H9 (cell line): ENCODE data around the gene CELF4. TPM values are rescaled to one million over a fixed set of nuclear protein-coding genes. Genes with fewer than 3 reads are reported as not detected.

Experiments used
- DNase-seq: peaks from one replicate; pipeline ENCODE4 v3.0.0-alpha.2; 2017
- H2AFZ ChIP-seq: one replicate; pipeline ENCODE4 v1.6.1; 2013; ENCODE audit warnings: mild to moderate bottlenecking, low read length, control low read depth, moderate library complexity
- H2AK5ac ChIP-seq: 2 replicates; pipeline ENCODE4 v1.6.1; 2013; ENCODE audit warnings: low read length, control low read depth, mixed read lengths; ENCODE audit not compliant: insufficient read length
- H2BK120ac ChIP-seq: one replicate; pipeline ENCODE4 v1.6.1; 2013; ENCODE audit warnings: low read depth, mild to moderate bottlenecking, low read length, control low read depth, inconsistent platforms; ENCODE audit not compliant: poor library complexity, severe bottlenecking
- H2BK12ac ChIP-seq: 2 replicates; pipeline ENCODE4 v1.6.1; 2013; ENCODE audit warnings: low read length, control low read depth, mixed read lengths, low read depth; ENCODE audit not compliant: insufficient read length
- H2BK15ac ChIP-seq: 2 replicates; pipeline ENCODE4 v1.6.1; 2013; ENCODE audit warnings: low read depth, low read length, control low read depth
- H2BK20ac ChIP-seq: one replicate; pipeline ENCODE4 v1.6.1; 2013; ENCODE audit warnings: low read depth, mild to moderate bottlenecking, low read length, control low read depth, inconsistent platforms; ENCODE audit not compliant: poor library complexity, severe bottlenecking
- H2BK5ac ChIP-seq: 2 replicates; pipeline ENCODE4 v1.6.1; 2013; ENCODE audit warnings: low read length, control low read depth, mixed read lengths; ENCODE audit not compliant: insufficient read length
- H3K14ac ChIP-seq: 2 replicates; pipeline ENCODE4 v1.6.1; 2013; ENCODE audit warnings: low read length, control low read depth; ENCODE audit not compliant: insufficient read depth
- H3K18ac ChIP-seq: 2 replicates; pipeline ENCODE4 v1.6.1; 2013; ENCODE audit warnings: low read depth, mild to moderate bottlenecking, mixed read lengths, low read length, control low read depth; ENCODE audit not compliant: insufficient read length
- H3K23ac ChIP-seq: 2 replicates; pipeline ENCODE4 v1.6.1; 2013; ENCODE audit warnings: low read length, control low read depth, mixed read lengths, low read depth; ENCODE audit not compliant: insufficient read length
- H3K23me2 ChIP-seq: 2 replicates; pipeline ENCODE4 v1.6.1; 2013; ENCODE audit warnings: low read depth, mild to moderate bottlenecking, mixed read lengths, low read length, control low read depth; ENCODE audit not compliant: insufficient read length, poor library complexity, severe bottlenecking
- H3K27ac ChIP-seq: 2 replicates; pipeline ENCODE4 v1.5.1; 2013; ENCODE audit warnings: low read length, control low read depth, mixed read lengths, low read depth; ENCODE audit not compliant: insufficient read length
- H3K27me3 ChIP-seq: 2 replicates; pipeline ENCODE4 v1.6.1; 2013; ENCODE audit warnings: low read length, control low read depth, inconsistent platforms; ENCODE audit not compliant: insufficient read depth
- H3K4ac ChIP-seq: 2 replicates; pipeline ENCODE4 v1.6.1; 2013; ENCODE audit warnings: low read depth, mild to moderate bottlenecking, control low read depth, inconsistent platforms, low read length, moderate library complexity
- H3K4me1 ChIP-seq: 2 replicates; pipeline ENCODE4 v1.6.1; 2013; ENCODE audit warnings: low read length, control low read depth, inconsistent platforms; ENCODE audit not compliant: insufficient read depth
- H3K4me2 ChIP-seq: 2 replicates; pipeline ENCODE4 v1.6.1; 2013; ENCODE audit warnings: low read length, control low read depth, mixed read lengths; ENCODE audit not compliant: insufficient read length, insufficient read depth
- H3K56ac ChIP-seq: 2 replicates; pipeline ENCODE4 v1.6.1; 2013; ENCODE audit warnings: low read depth, mild to moderate bottlenecking, mixed read lengths, low read length, control low read depth; ENCODE audit not compliant: insufficient read length
- H3K79me1 ChIP-seq: 2 replicates; pipeline ENCODE4 v1.6.1; 2013; ENCODE audit warnings: low read depth, mild to moderate bottlenecking, moderate library complexity, low read length, control low read depth, inconsistent platforms; ENCODE audit not compliant: insufficient read depth, poor library complexity, severe bottlenecking
- H3K79me2 ChIP-seq: 2 replicates; pipeline ENCODE4 v1.6.1; 2013; ENCODE audit warnings: low read length, control low read depth, inconsistent platforms; ENCODE audit not compliant: insufficient read depth
- H3K9ac ChIP-seq: 2 replicates; pipeline ENCODE4 v1.6.1; 2013; ENCODE audit warnings: low read length, control low read depth, mixed read lengths; ENCODE audit not compliant: insufficient read length; ENCODE audit errors: extremely low read depth
- H3K9me3 ChIP-seq: one replicate; pipeline ENCODE4 v1.6.1; 2013; ENCODE audit warnings: low read depth, low read length, inconsistent platforms; ENCODE audit not compliant: control insufficient read depth
- H3T11ph ChIP-seq: one replicate; pipeline ENCODE4 v1.6.1; 2013; ENCODE audit warnings: mild to moderate bottlenecking, low read length, control low read depth, inconsistent platforms
- H4K20me1 ChIP-seq: one replicate; pipeline ENCODE4 v1.6.1; 2013; ENCODE audit not compliant: control insufficient read depth, insufficient read length, insufficient read depth
- H4K5ac ChIP-seq: 2 replicates; pipeline ENCODE4 v1.6.1; 2013; ENCODE audit warnings: low read depth, mild to moderate bottlenecking, mixed read lengths, low read length, control low read depth; ENCODE audit not compliant: insufficient read length
- H4K8ac ChIP-seq: replicated peaks from 2 replicates; pipeline ENCODE4 v1.6.1; 2013; ENCODE audit warnings: low read length, control low read depth, mixed read lengths, low read depth; ENCODE audit not compliant: insufficient read length
- H4K91ac ChIP-seq: 2 replicates; pipeline ENCODE4 v1.6.1; 2013; ENCODE audit warnings: low read depth, mild to moderate bottlenecking, moderate library complexity, mixed read lengths, low read length, control low read depth; ENCODE audit not compliant: insufficient read length
- H3K27ac Mint-ChIP-seq, 3 experiments: 2 replicates in 2 of 3; 3 replicates in 1 of 3; pipeline ENCODE4 v1.8.0; 2020 to 2021; ENCODE audit warnings: mixed read lengths in 3 of 3, mild to moderate bottlenecking in 1 of 3, moderate library complexity in 1 of 3
- H3K27me3 Mint-ChIP-seq: 2 replicates; pipeline ENCODE4 v1.8.0; 2021; ENCODE audit warnings: low read depth, mild to moderate bottlenecking, moderate library complexity, mixed read lengths
- H3K36me3 Mint-ChIP-seq, 3 experiments: 2 replicates in 2 of 3; 3 replicates in 1 of 3; pipeline ENCODE4 v1.8.0; 2020 to 2021; ENCODE audit warnings: low read depth in 3 of 3, mixed read lengths in 3 of 3; ENCODE audit not compliant: insufficient read depth in 1 of 3
- H3K4me1 Mint-ChIP-seq, 2 experiments: 2 replicates each; pipeline ENCODE4 v1.8.0; 2020; ENCODE audit warnings: mixed read lengths in 2 of 2
- H3K4me3 Mint-ChIP-seq, 2 experiments: 2 replicates in 1 of 2; 3 replicates in 1 of 2; pipeline ENCODE4 v1.8.0; 2020 to 2021; ENCODE audit warnings: mild to moderate bottlenecking in 2 of 2, mixed read lengths in 2 of 2, moderate library complexity in 1 of 2
- H3K9me3 Mint-ChIP-seq, 2 experiments: 2 replicates in 1 of 2; 3 replicates in 1 of 2; pipeline ENCODE4 v1.8.0; 2020; ENCODE audit warnings: mild to moderate bottlenecking in 2 of 2, mixed read lengths in 2 of 2, moderate library complexity in 1 of 2
- CTCF ChIP-seq: fragments of 200-600 bp; sonication (generic); conservative IDR thresholded peaks from 3 replicates; pipeline ENCODE4 v1.8.0; 2021; ENCODE audit warnings: antibody characterized with exemption, mild to moderate bottlenecking
- WGBS: extraction: QIAGEN DNeasy Blood & Tissue Kit; methylation state at CpG from one replicate; pipeline ENCODE4 v1.1.7; 2013; ENCODE audit warnings: missing lambda C conversion rate, low lambda C conversion rate, mixed read lengths; ENCODE audit not compliant: insufficient read length; ENCODE audit errors: extremely low coverage; 5-methylcytosine and 5-hydroxymethylcytosine counted together
- total RNA-seq: library from RNA; stranded (reverse); gene quantifications from 2 replicates; pipeline ENCODE4 v1.2.1, GENCODE V29; 2021

CELF4 gene
- total RNA-seq, 1 experiment from 2014 or later = 1.1 TPM

GRCh38 chr18:37258131-37258530 lies 307.5 kb downstream of the CELF4 start:
- H3K9me3 Mint-ChIP-seq = no peaks in the 10 kb centered on the region
- no peak overlapping the region for H4K91ac ChIP-seq
- no peaks in the 10 kb centered on the region for H3K79me1 ChIP-seq
- H3K14ac ChIP-seq = no peak overlapping the region
- no peak overlapping the region for H3K23ac ChIP-seq
- no peak overlapping the region for H3K4me2 ChIP-seq
- H3K9me3 ChIP-seq = no peaks in the 10 kb centered on the region
- H2BK12ac ChIP-seq = no peak overlapping the region
- no peak for DNase-seq
- H3K56ac ChIP-seq = no peak overlapping the region
- no peaks in the 10 kb centered on the region; a peak in 1 of 7 replicates for H3K36me3 Mint-ChIP-seq
- H3K4ac ChIP-seq = no peak overlapping the region
- H3K27me3 Mint-ChIP-seq = peaks cover 47% of the 10 kb centered on the region
- H2BK20ac ChIP-seq = no peak overlapping the region
- no peaks in the 10 kb centered on the region for H4K20me1 ChIP-seq
- H4K5ac ChIP-seq = no peak overlapping the region
- H3K27ac ChIP-seq = no peak overlapping the region
- no peak overlapping the region for H3K18ac ChIP-seq
- no peak overlapping the region for H2AFZ ChIP-seq
- no peak overlapping the region for H2BK5ac ChIP-seq
- no CpG with 5 or more reads among the region's 9 CpGs for WGBS
- no peak overlapping the region for H2BK15ac ChIP-seq
- no peak overlapping the region for H3K9ac ChIP-seq
- H3T11ph ChIP-seq = no peak overlapping the region
- H2BK120ac ChIP-seq = no peak overlapping the region
- H3K23me2 ChIP-seq = peaks cover 6% of the 10 kb centered on the region
- no peak for TF ChIP-seq CTCF
- no peak overlapping the region for H3K4me3 Mint-ChIP-seq
- no peak overlapping the region for H4K8ac ChIP-seq
- no peaks in the 10 kb centered on the region for H3K4me1 ChIP-seq
- H3K27me3 ChIP-seq = peaks cover 6% of the 10 kb centered on the region
- peaks cover 2 to 11% of the 10 kb centered on the region in 2 experiments for H3K4me1 Mint-ChIP-seq
- no peak overlapping the region for H3K27ac Mint-ChIP-seq
- no peaks in the 10 kb centered on the region for H3K79me2 ChIP-seq
- no peak overlapping the region for H2AK5ac ChIP-seq
